Activated B cell treated with CpG ODN at 0.5 μM for 24 hours (primary cell): ENCODE measurements around the gene CD68. TPM values are rescaled to one million over a fixed set of nuclear protein-coding genes. Genes with fewer than 3 reads are reported as not detected.

Source experiments
- ATAC-seq: fragments of 200-7000 bp; cut with Tn5 transposase; one replicate; pipeline ENCODE4 v1.10.0; 2021; ENCODE audit warnings: low read depth, mild to moderate bottlenecking, moderate library complexity
- CTCF ChIA-PET: fragments of 350-600 bp; sonication (Branson Sonifier 250); formaldehyde crosslinking; loops from one replicate; lab custom pipeline; 2021; ENCODE audit warnings: antibody characterized with exemption; lab: Charles Lee
- POLR2A ChIA-PET: fragments of 350-600 bp; sonication (Branson Sonifier 250); formaldehyde crosslinking; loops from one replicate; lab custom pipeline; 2021; ENCODE audit warnings: antibody characterized with exemption; lab: Charles Lee
- DNase-seq: peaks from one replicate; pipeline ENCODE4 v3.0.0; 2022
- H3K27ac Mint-ChIP-seq: one replicate; pipeline ENCODE4 v1.8.0; 2020; ENCODE audit warnings: mixed read lengths
- H3K27me3 Mint-ChIP-seq: one replicate; pipeline ENCODE4 v1.8.0; 2021; ENCODE audit warnings: mixed read lengths
- H3K36me3 Mint-ChIP-seq: one replicate; pipeline ENCODE4 v1.8.0; 2021; ENCODE audit warnings: low read depth, mixed read lengths
- H3K4me1 Mint-ChIP-seq: one replicate; pipeline ENCODE4 v1.8.0; 2021; ENCODE audit warnings: mixed read lengths
- H3K4me3 Mint-ChIP-seq: one replicate; pipeline ENCODE4 v1.8.0; 2020; ENCODE audit warnings: mild to moderate bottlenecking, mixed read lengths
- H3K9me3 Mint-ChIP-seq: one replicate; pipeline ENCODE4 v1.8.0; 2020; ENCODE audit warnings: mixed read lengths
- CTCF ChIP-seq: fragments of 200-600 bp; IDR thresholded peaks from one replicate; pipeline ENCODE4 v1.8.0; 2022; ENCODE audit warnings: antibody characterized with exemption, mild to moderate bottlenecking
- intact Hi-C: fragments of 100-400 bp; cut with micrococcal nuclease; formaldehyde crosslinking; loops from one replicate; pipeline ENCODE4 v1.15.1; 2024
- total RNA-seq: library from RNA; stranded (reverse); gene quantifications from 2 replicates; pipeline ENCODE4 v1.2.3, GENCODE V29; 2022

Gene CD68
- total RNA-seq, 1 donor from 2014 or later = 7.2 TPM

DNA sequence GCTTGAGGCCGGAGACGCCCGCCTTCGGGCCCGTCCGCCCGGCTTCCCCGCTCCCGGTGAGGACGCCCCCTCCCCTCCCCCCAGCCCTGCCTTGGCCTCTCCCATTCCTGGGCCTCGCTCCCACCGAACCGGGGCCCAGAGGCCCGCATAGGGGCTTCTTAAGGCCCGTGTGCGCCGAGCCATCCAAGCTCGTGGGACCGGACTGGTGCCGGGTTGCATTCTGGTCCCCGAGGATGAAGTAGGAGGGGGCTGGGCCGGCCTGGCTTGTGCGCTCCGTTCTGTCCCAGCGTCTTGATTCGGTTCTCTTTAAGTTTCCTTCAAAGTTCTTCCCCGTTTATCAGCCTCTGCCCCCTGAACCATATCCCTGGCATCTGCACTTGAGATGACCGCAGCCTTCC is 17.2 kb upstream of the CD68 start:
- no peak for ATAC-seq
- peak overlapping the region; percentile 85 for H3K27ac Mint-ChIP-seq
- no peaks in the 10 kb centered on the region for H3K27me3 Mint-ChIP-seq
- peaks cover 53% of the 10 kb centered on the region for H3K4me1 Mint-ChIP-seq
- POLR2A ChIA-PET = interaction anchor here (1.7 to 7.9 kb wide), 11 partner anchors 10 to 226 kb away, joined by 3 to 98 read pairs (median 26); partner anchors contain the start of genes ACAP1, CD68, MPDU1 and POLR2A
- H3K4me3 Mint-ChIP-seq = peak overlapping the region; percentile 92
- H3K9me3 Mint-ChIP-seq = no peaks in the 10 kb centered on the region
- TF ChIP-seq CTCF = no peak
- DNase-seq = no peak
- intact Hi-C loops = no loop called here
- CTCF ChIA-PET = interaction anchor here (1.5 to 6.1 kb wide), 7 partner anchors 9 to 206 kb away, joined by 4 to 364 read pairs (median 23); partner anchors contain the start of genes SOX15, TMEM102 and TMEM95
- H3K36me3 Mint-ChIP-seq = peaks cover 51% of the 10 kb centered on the region

- ATAC-seq (no peak), DNase-seq (no peak)
- POLR2A ChIA-PET = interaction anchor here (0.6 to 7.9 kb wide), 6 partner anchors 9 to 159 kb away, joined by 3 to 74 read pairs (median 8); partner anchors contain the start of genes TNFSF12 and TP53
- H3K27ac Mint-ChIP-seq = no peak overlapping the region
- H3K9me3 Mint-ChIP-seq = no peaks in the 10 kb centered on the region
- intact Hi-C loops = no loop called here
- no peaks in the 10 kb centered on the region for H3K27me3 Mint-ChIP-seq
- peak overlapping the region; percentile 89 for H3K4me3 Mint-ChIP-seq
- CTCF ChIA-PET = interaction anchor here (0.8 kb wide), 1 partner anchor 13 kb away, joined by 3 read pairs; no protein-coding TSS in a partner anchor
- peaks cover 55% of the 10 kb centered on the region for H3K36me3 Mint-ChIP-seq
- TF ChIP-seq CTCF = no peak
- H3K4me1 Mint-ChIP-seq = peaks cover 47% of the 10 kb centered on the region
Observed at GRCh38 chr17:7563115-7563869, 16.1 kb upstream of the CD68 start.

GRCh38 chr17:7569571-7569970 is 9.9 kb upstream of the CD68 start:
- Mint-ChIP-seq H3K36me3 (peaks cover 80% of the 10 kb centered on the region), H3K27me3 (no peaks in the 10 kb centered on the region)
- no peak for DNase-seq

GRCh38 chr17:7570351-7570750 is 9.1 kb upstream of the CD68 start:
- intact Hi-C loops = no loop called here
- Mint-ChIP-seq H3K27ac (no peak overlapping the region), H3K27me3 (no peaks in the 10 kb centered on the region), H3K9me3 (no peaks in the 10 kb centered on the region), H3K36me3 (peaks cover 80% of the 10 kb centered on the region), H3K4me1 (peaks cover 28% of the 10 kb centered on the region), H3K4me3 (no peak overlapping the region)
- POLR2A ChIA-PET = interaction anchor here (0.5 to 7.9 kb wide), 6 partner anchors 9 to 117 kb away, joined by 4 to 131 read pairs (median 36); partner anchors contain the start of genes CD68, MPDU1, POLR2A and SENP3
- no peak for TF ChIP-seq CTCF
- no peak for ATAC-seq
- CTCF ChIA-PET = interaction anchor here (1.6 to 3.9 kb wide), 3 partner anchors 9 to 56 kb away, joined by 4 to 18 read pairs (median 8); partner anchors contain the start of genes SENP3 and SOX15
- no peak for DNase-seq

More at GRCh38 chr17:7569571-7569970, 9.9 kb upstream of the CD68 start:
- TF ChIP-seq CTCF = no peak
- H3K9me3 Mint-ChIP-seq = no peaks in the 10 kb centered on the region
- no peak overlapping the region for H3K4me3 Mint-ChIP-seq
- peaks cover 22% of the 10 kb centered on the region for H3K4me1 Mint-ChIP-seq
- no peak for ATAC-seq
- intact Hi-C loops = no loop called here
- POLR2A ChIA-PET = interaction anchor here (0.6 to 7.9 kb wide), 4 partner anchors 9 to 249 kb away, joined by 4 to 131 read pairs (median 44); partner anchors contain the start of genes CD68, MPDU1, SENP3 and TNFSF13
- H3K27ac Mint-ChIP-seq = no peak overlapping the region
- CTCF ChIA-PET = interaction anchor here (1.6 to 3.9 kb wide), 2 partner anchors 9 to 55 kb away, joined by 4 to 18 read pairs; partner anchors contain the start of gene SENP3

GRCh38 chr17:7572338-7572587 is 7.2 kb upstream of the CD68 start:
- H3K4me1 Mint-ChIP-seq = peaks cover 43% of the 10 kb centered on the region
- H3K4me3 Mint-ChIP-seq = peak overlapping the region; percentile 98
- no peaks in the 10 kb centered on the region for H3K27me3 Mint-ChIP-seq
- ChIA-PET POLR2A (interaction anchor here (0.6 to 7.9 kb wide), 13 partner anchors 12 to 242 kb away, joined by 3 to 131 read pairs (median 6); partner anchors contain the start of genes FXR2, MPDU1, POLR2A and SENP3), CTCF (interaction anchor here (1.9 to 3.9 kb wide), 2 partner anchors 11 to 17 kb away, joined by 8 to 18 read pairs; partner anchors contain the start of genes SENP3 and SOX15)
- no peaks in the 10 kb centered on the region for H3K9me3 Mint-ChIP-seq
- H3K27ac Mint-ChIP-seq = peak overlapping the region; percentile 99
- no peak for TF ChIP-seq CTCF
- intact Hi-C loops = loop anchor here (1.0 to 2.0 kb wide), 10 partner anchors 11 to 333 kb away; partner anchors contain the start of genes EIF5A, ELP5, PHF23 and POLR2A
- ATAC-seq (peak; percentile 82), DNase-seq (no peak)
- peaks cover 84% of the 10 kb centered on the region for H3K36me3 Mint-ChIP-seq
